ENCODE measurements around the gene TMC3.
"Not testable (repeated sequence)": the region's sequence is repeated elsewhere in the genome, so short reads cannot be mapped to it uniquely, and the experiment has no call there.

The TMC3 gene

DNA sequence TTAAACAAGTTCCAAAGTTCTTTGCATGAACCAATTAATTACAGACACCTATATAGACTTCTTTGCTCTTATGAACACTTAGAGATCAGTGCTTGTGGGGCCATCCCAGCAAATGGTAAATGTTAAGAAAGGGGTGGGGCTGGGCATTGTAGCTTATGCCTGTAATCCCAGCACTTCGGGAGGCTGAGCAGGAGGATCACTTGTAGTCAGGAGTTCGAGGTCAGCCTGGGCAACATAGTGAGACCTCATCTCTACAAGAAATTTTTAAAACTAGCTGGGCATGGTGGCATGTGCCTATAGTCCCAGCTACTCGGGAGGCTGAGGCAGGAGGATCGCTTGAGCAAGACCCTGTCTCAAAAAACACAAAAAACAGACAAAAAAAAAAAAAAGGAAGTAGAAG lies 30.6 kb downstream of the TMC3 start:
- H3K27me3 Mint-ChIP-seq: no peaks in the 10 kb centered on the region
- no peaks in the 10 kb centered on the region for H3K9me3 Mint-ChIP-seq
- H3K27ac Mint-ChIP-seq: no peak overlapping the region
- ATAC-seq (no peak), DNase-seq (no peak)
- peaks cover 1% of the 10 kb centered on the region for H3K36me3 Mint-ChIP-seq (ENCODE audit: low read depth)
- H3K4me1 Mint-ChIP-seq: peaks cover 5% of the 10 kb centered on the region
- H3K4me3 Mint-ChIP-seq: no peak overlapping the region

DNA sequence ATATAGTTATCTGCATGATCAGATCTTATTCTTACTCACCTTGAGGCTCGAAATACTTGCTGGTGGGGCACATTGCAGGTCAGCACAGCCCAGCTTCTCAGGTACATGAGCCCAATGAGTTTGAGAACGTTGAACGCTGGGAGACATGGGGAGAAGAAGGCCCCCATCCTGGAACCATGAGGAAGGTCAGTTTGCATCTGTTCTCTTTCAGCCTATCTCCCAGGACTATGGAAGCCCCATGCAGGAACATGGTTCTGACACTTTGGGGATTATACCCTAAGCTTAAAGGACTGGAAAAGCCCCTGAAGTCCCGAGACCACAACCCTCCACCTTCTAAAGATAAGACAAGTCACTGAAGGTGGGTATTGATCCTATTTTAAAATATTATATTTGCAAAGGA lies 32.7 kb downstream of the TMC3 start:
- Mint-ChIP-seq H3K27ac (no peak overlapping the region), H3K27me3 (no peaks in the 10 kb centered on the region), H3K4me1 (peaks cover 5% of the 10 kb centered on the region), H3K4me3 (no peak overlapping the region), H3K36me3 (ENCODE audit: low read depth) (peaks cover 1% of the 10 kb centered on the region), H3K9me3 (no peaks in the 10 kb centered on the region)
- ATAC-seq (no peak), DNase-seq (no peak)

DNA sequence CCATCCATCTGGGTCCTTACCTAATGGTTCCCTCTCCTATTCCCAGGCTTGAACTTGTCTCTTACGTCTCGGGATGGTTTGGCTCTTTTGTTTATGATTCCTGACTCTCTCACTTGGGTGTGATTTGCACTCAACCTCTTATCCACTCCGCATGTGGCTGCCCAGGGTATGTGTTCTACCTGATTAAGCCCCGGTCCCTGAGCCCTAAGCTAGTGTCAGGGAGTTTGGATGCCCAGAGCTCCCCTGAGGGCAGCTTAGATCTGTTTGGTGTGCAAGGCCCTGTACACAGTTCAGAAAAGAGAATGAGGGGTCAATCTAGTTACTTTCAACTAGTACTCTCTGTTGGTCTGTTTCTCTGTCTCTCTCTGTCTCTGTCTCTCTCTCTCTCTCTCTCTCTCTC lies 34.2 kb downstream of the TMC3 start:
- no peak overlapping the region for H3K27ac Mint-ChIP-seq
- DNase-seq (no peak), ATAC-seq (no peak)
- H3K36me3 Mint-ChIP-seq (ENCODE audit: low read depth): peaks cover 1% of the 10 kb centered on the region
- no peaks in the 10 kb centered on the region for H3K27me3 Mint-ChIP-seq
- H3K4me3 Mint-ChIP-seq: no peak overlapping the region
- no peaks in the 10 kb centered on the region for H3K9me3 Mint-ChIP-seq
- peaks cover 5% of the 10 kb centered on the region for H3K4me1 Mint-ChIP-seq

DNA sequence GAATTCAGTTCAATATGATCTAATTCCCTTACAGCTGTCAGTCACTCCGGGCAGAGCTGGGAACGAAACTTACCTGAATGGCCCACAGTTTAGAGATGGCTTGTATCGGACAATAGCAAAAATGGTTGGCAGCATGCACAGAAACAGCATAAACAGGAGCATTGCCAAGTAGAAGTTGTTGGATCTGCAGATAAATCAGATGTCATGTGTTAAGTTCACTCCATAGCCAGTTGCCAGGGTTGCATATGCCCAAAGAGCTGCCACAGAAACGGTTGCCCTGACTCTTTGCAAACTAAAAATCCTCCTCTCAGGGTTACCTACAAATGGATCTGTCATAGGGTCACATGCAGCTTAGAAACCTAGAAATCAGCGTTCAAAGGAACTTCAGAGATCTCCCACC lies 34.7 kb downstream of the TMC3 start:
- H3K9me3 Mint-ChIP-seq: no peaks in the 10 kb centered on the region
- DNase-seq (no peak), ATAC-seq (no peak)
- peaks cover 5% of the 10 kb centered on the region for H3K4me1 Mint-ChIP-seq
- H3K27me3 Mint-ChIP-seq: no peaks in the 10 kb centered on the region
- H3K4me3 Mint-ChIP-seq: no peak overlapping the region
- peaks cover 1% of the 10 kb centered on the region for H3K36me3 Mint-ChIP-seq (ENCODE audit: low read depth)
- no peak overlapping the region for H3K27ac Mint-ChIP-seq

DNA sequence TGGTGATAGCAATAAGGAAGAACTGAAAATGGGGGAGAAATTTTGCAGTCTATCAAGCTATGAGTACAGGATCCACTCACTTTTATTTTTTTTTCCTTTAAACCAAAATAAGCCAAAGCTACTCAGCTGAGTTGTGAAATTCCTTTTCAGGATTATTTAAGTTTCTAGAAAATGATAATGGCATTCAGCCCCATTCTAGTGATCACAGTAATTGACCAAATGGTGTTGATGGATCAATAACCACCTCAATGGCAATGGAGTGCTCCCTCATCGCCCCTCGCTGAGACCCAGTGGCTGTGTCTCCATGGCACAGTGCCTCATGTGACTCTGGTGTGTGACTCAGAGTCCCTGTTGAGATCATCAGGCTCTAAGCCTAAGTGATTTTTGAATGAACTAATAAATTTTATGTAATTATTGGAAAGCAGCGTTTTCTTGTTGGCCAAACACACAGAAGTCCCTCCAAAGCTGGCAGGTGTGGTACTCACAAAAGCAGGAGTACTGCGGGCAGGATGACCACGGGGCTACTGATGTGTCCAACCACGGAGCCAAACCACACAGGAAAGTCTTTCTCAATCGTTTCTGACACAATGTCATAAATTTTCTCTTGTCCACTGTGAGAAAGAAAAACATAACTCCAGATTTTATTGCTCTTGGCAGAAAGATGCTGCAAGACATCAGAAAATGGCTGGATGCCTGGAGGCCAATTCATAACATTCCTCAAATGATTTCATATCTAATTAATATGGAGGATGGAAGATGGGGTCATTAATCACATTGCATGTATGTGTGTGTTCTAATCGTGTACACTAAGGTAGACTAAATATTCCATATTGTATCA lies 35.6 kb downstream of the TMC3 start:
- peaks cover 5% of the 10 kb centered on the region for H3K4me1 Mint-ChIP-seq
- no peaks in the 10 kb centered on the region for H3K9me3 Mint-ChIP-seq
- H3K36me3 Mint-ChIP-seq (ENCODE audit: low read depth): no peaks in the 10 kb centered on the region
- no peak overlapping the region for H3K27ac Mint-ChIP-seq
- DNase-seq (no peak), ATAC-seq (no peak)
- no peaks in the 10 kb centered on the region for H3K27me3 Mint-ChIP-seq
- no peak overlapping the region for H3K4me3 Mint-ChIP-seq

DNA sequence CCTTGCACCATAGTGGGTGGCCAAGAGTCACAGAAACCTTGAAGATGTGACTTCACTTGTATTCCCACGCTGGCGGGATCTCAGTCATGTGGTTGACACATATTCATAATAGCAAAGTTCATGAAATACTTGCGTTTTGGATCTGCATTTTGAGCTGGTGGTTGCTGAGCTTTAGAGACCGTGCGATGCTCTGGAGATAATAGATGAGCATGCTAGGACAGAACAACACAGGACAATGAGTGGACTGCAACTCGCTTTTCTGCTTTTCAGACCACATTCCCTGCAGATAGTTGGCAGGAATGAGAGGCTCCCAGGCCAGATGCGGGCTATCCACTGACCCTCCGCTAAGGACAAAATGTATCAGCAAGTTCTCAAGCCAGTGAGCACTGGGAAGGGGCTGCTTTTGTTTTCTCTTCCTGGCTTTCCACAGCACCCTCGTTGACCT lies 36.3 kb downstream of the TMC3 start:
- no peaks in the 10 kb centered on the region for H3K36me3 Mint-ChIP-seq (ENCODE audit: low read depth)
- DNase-seq (no peak), ATAC-seq (no peak)
- H3K27me3 Mint-ChIP-seq: no peaks in the 10 kb centered on the region
- H3K27ac Mint-ChIP-seq: no peak overlapping the region
- no peaks in the 10 kb centered on the region for H3K9me3 Mint-ChIP-seq
- H3K4me1 Mint-ChIP-seq: peaks cover 7% of the 10 kb centered on the region
- H3K4me3 Mint-ChIP-seq: no peak overlapping the region

DNA sequence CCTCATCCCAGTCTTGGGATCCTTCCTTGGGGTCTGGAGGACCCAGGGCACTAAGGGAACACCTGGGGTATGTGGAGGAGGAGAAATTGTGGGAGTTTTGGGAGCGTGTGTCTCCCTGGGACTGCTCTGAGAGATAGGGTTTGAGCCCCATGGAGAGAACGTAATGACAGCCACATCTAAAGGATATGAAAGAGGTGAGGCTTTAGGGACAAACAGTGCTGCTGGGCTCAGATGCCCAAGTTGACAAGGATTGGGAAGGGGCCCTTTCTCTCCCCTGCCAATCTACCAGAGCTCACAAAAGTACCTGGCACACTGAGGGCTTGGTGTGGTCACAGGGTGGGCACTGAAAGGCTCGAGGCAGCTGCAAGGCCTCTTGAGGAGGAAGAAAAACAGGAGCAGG lies 36.8 kb downstream of the TMC3 start:
- no peak for ATAC-seq
- Mint-ChIP-seq H3K4me1 (peaks cover 7% of the 10 kb centered on the region), H3K9me3 (no peaks in the 10 kb centered on the region), H3K4me3 (no peak overlapping the region), H3K27me3 (no peaks in the 10 kb centered on the region), H3K27ac (no peak overlapping the region), H3K36me3 (ENCODE audit: low read depth) (no peaks in the 10 kb centered on the region)
- DNase-seq: no peak

DNA sequence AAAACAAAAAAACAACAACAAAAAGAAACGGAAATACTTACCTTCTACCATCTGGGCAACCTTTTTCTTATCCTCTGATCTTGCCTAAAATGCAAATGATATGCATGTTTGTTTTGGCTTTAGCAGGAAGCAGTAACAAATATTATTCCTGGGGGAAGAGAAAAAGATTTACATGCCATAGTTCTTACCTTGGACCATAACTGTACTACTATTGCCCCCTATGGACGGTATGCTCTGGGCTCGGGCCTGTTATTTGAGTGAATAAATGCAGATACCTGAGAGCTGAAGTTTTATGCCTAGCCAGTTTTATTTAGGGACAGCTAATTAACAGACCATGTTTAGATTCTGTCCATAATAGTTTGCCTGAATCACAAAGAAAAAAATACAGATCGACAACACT lies 37.4 kb downstream of the TMC3 start:
- no peaks in the 10 kb centered on the region for H3K36me3 Mint-ChIP-seq (ENCODE audit: low read depth)
- H3K4me1 Mint-ChIP-seq: peaks cover 8% of the 10 kb centered on the region
- H3K9me3 Mint-ChIP-seq: no peaks in the 10 kb centered on the region
- no peaks in the 10 kb centered on the region for H3K27me3 Mint-ChIP-seq
- no peak overlapping the region for H3K27ac Mint-ChIP-seq
- no peak overlapping the region for H3K4me3 Mint-ChIP-seq
- DNase-seq (no peak), ATAC-seq (peak; percentile 61)

DNA sequence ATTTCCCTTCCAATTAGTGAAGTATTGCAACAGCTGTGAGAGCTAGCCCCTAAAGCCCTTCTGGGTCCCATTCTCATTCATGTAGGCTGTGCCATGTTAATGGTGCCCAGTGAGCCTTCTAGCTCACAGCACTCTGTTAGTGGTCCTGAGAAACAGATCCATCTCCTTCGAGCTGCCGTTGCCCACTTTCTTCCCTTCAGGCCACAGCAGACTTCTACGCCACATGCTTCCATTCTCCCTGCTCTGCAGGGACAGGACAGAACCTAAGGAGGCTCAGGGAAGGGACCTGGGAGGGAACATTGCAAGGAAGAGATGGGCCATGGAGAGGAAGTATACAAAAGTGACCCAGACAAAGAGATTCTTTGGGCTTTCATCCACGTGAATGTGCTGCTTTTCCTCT lies 38.4 kb downstream of the TMC3 start:
- ATAC-seq (no peak), DNase-seq (no peak)
- Mint-ChIP-seq H3K27me3 (no peaks in the 10 kb centered on the region), H3K4me3 (no peak overlapping the region), H3K4me1 (peaks cover 12% of the 10 kb centered on the region), H3K36me3 (ENCODE audit: low read depth) (no peaks in the 10 kb centered on the region), H3K27ac (no peak overlapping the region), H3K9me3 (no peaks in the 10 kb centered on the region)

DNA sequence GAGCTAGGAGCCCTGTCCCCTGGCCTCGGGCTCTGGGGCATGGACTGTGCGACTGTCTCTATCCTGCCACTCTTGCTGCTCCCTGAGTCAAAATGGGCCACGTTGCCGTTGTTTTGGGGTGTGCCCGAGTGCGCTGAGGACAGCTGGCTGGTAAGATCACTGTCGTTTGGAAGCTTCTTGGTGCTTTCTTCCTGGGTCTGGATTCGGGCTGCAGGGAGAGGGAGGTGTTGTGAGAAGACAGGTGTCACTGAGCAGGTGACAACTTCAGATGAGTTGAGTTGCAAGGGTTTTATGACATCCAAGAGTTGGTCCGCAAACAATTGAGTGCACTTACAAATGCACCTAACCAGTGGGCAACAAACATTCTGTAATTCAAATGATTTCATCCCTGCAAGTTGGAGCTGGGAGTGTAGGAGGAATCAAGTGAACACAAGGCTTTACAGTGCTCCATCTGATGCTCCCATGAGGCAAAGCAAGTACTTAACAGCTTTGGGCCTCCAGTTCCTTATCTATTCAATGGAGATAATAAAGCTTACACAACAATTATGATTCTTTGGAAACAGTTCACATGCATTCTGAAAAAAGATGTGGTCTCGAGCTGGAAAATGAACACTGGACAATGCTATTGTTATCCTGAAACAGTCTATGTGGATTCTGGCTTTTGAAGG lies 39.1 kb downstream of the TMC3 start:
- no peak overlapping the region for H3K27ac Mint-ChIP-seq
- ATAC-seq (no peak), DNase-seq (no peak)
- H3K4me1 Mint-ChIP-seq: peaks cover 13% of the 10 kb centered on the region
- H3K4me3 Mint-ChIP-seq: no peak overlapping the region
- H3K36me3 Mint-ChIP-seq (ENCODE audit: low read depth): no peaks in the 10 kb centered on the region
- no peaks in the 10 kb centered on the region for H3K9me3 Mint-ChIP-seq
- no peaks in the 10 kb centered on the region for H3K27me3 Mint-ChIP-seq

DNA sequence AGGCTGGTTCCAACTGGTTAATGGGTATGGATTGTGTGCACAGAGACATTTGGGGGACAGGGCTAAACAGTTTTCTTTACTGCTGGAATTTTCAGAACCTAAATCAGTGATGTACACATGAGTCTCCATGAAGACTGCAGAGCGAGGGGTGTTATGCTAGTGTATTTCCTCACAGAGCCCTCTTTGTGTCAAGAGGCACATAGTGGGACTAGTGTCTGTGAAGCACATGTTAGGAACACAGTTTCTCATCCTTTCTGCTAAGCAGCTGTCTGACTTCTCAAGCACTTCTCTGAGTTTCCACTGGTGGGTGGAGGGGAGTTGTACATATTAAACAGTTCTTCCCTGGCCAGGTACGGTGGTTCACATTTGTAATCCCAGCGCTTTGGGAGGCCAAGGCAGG lies 40.6 kb downstream of the TMC3 start:
- H3K9me3 Mint-ChIP-seq: no peaks in the 10 kb centered on the region
- no peaks in the 10 kb centered on the region for H3K27me3 Mint-ChIP-seq
- H3K4me1 Mint-ChIP-seq: peaks cover 15% of the 10 kb centered on the region
- no peak overlapping the region for H3K27ac Mint-ChIP-seq
- DNase-seq (no peak), ATAC-seq (no peak)
- no peak overlapping the region for H3K4me3 Mint-ChIP-seq
- no peaks in the 10 kb centered on the region for H3K36me3 Mint-ChIP-seq (ENCODE audit: low read depth)

DNA sequence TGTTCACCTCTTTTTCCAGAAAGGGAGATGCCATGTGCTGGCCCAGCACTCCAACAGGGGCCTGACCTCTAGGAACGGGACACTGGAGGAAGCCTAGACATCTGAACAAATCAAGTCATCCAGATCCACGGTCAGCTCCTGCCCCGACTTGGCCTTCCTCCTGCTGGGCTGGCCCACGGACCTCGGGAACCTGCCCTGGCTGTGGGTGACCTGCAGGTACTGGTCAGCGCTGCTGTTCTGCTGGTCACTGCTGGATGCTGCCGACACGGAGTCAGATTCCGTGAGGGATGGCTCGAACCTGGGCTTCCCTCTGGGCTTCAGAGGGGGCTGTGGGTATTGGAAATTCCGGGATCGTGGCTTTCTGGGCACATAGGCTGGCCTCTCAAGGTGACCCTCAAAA lies 41.7 kb downstream of the TMC3 start:
- DNase-seq (no peak), ATAC-seq (no peak)
- no peak overlapping the region for H3K4me3 Mint-ChIP-seq
- no peak overlapping the region for H3K27ac Mint-ChIP-seq
- H3K4me1 Mint-ChIP-seq: peaks cover 19% of the 10 kb centered on the region
- no peaks in the 10 kb centered on the region for H3K9me3 Mint-ChIP-seq
- no peaks in the 10 kb centered on the region for H3K27me3 Mint-ChIP-seq
- H3K36me3 Mint-ChIP-seq (ENCODE audit: low read depth): no peaks in the 10 kb centered on the region

DNA sequence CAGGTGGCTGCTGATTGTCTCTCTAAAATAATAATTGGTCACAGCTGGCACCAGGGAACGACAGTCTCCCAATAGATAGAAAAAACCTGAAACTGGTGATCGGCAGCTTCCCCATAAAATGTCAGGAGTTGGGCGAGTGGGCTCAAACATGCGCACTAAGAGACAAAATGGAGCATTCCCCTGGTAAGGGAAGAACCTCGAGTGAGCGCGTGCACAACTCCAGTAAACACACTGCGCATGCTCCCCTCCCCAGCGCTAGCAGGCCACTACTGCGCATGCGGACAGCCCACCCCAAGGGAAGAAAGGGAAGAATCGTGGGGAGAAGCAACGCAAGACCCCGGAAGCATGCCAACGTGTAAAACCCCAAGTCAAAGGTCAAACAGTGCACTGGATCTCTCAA lies 42.4 kb downstream of the TMC3 start:
- no peak for ATAC-seq
- H3K4me1 Mint-ChIP-seq: peaks cover 18% of the 10 kb centered on the region
- H3K9me3 Mint-ChIP-seq: no peaks in the 10 kb centered on the region
- no peaks in the 10 kb centered on the region for H3K27me3 Mint-ChIP-seq
- H3K27ac Mint-ChIP-seq: no peak overlapping the region
- no peak overlapping the region for H3K4me3 Mint-ChIP-seq
- DNase-seq: no peak
- no peaks in the 10 kb centered on the region for H3K36me3 Mint-ChIP-seq (ENCODE audit: low read depth)

DNA sequence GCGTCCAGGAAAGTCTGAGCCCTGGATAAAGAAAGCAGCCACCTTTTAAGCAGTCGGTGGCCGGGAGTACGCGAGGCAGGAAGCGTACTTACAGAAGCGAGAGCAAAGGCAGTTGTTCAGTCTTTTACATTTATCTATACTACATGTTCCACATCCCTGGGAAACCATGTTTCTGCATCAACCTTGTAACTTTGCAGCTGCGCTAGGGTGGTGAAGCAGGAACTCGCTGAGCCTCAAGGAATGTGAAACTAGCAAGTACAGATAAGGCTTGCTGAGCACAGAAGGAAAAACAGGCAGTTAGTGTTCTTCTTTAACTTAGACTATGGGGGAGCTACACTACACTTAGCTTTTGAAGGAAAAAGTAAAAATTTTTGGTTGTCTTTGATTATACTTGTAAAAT lies 42.9 kb downstream of the TMC3 start:
- H3K27me3 Mint-ChIP-seq; DNase-seq; H3K4me3 Mint-ChIP-seq; H3K9me3 Mint-ChIP-seq; H3K36me3 Mint-ChIP-seq (ENCODE audit: low read depth); H3K27ac Mint-ChIP-seq; ATAC-seq: not testable (repeated sequence)
- H3K4me1 Mint-ChIP-seq: peaks cover 15% of the 10 kb centered on the region

DNA sequence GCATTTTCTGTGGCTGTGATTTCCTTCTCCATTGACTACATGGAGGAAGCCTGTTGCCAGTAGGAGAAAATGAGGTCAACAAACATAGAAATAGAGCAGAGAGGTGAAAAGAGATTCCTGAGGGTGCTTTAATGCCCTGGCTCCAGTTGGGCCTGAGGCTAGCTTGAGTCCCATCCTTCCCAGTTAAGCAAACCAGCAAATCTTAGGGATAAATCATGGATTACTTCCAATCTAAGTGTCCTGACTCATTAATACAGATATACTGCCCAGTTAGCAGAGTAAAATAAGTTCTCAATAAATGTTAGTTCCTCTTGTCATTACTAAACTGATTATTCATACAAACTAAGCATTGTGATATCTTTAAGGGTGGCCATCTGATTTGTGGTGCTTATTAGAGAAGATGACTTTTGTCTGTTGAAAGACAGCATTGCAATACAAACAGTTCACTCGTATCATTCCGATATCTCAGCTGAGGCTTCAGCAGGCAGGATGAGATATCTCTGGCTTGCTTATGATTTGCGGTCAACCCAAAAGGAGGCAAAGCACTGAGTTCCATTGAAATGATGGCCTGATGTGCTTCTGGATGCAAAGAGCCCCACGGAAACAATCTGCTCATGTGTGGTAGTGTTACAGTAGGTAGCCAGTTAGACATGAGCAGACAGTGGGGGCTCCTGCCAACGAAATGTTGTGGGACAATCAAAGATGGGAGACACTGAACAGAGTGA lies 43.5 kb downstream of the TMC3 start:
- DNase-seq (no peak), ATAC-seq (no peak)
- no peak overlapping the region for H3K4me3 Mint-ChIP-seq
- no peak overlapping the region for H3K27ac Mint-ChIP-seq
- no peaks in the 10 kb centered on the region for H3K36me3 Mint-ChIP-seq (ENCODE audit: low read depth)
- no peaks in the 10 kb centered on the region for H3K9me3 Mint-ChIP-seq
- peaks cover 15% of the 10 kb centered on the region for H3K4me1 Mint-ChIP-seq
- H3K27me3 Mint-ChIP-seq: no peaks in the 10 kb centered on the region
